ENCODE measurements around the gene SOCS7. TPM values are rescaled to one million over a fixed set of nuclear protein-coding genes. Genes with fewer than 3 reads are reported as not detected.

SOCS7 gene
- total RNA-seq, 1 donor from 2014 or later, result 19.0 TPM

- Histone ChIP-seq H3K27me3 (ENCODE audit: control insufficient read depth, insufficient read depth, low read length) (no peaks in the 10 kb centered on the region), H3K4me3 (ENCODE audit: low read depth, low read length) (peak overlapping the region; percentile 57), H3K36me3 (ENCODE audit: control insufficient read depth, insufficient read depth, low read length) (peaks cover 11% of the 10 kb centered on the region)
- no peak for TF ChIP-seq CTCF (IDR thresholded peaks at IDR 0.05; ENCODE audit: insufficient read depth, low read length, severe bottlenecking)
- peak; percentile 39 for DNase-seq (ENCODE audit: low read depth)
- FAIRE-seq, result no peak
Observed at GRCh38 chr17:38453951-38454421, 102.3 kb downstream of the SOCS7 start.

- H3K27me3 ChIP-seq (ENCODE audit: control insufficient read depth, insufficient read depth, low read length), result no peaks in the 10 kb centered on the region
- DNase-seq (ENCODE audit: low read depth) (peak; percentile 77), FAIRE-seq (no peak)
- H3K36me3 ChIP-seq (ENCODE audit: control insufficient read depth, insufficient read depth, low read length), result peaks cover 16% of the 10 kb centered on the region
- TF ChIP-seq CTCF (IDR thresholded peaks at IDR 0.05; ENCODE audit: insufficient read depth, low read length, severe bottlenecking), result no peak
- peak overlapping the region; percentile 57 for H3K4me3 ChIP-seq (ENCODE audit: low read depth, low read length)
Observed at GRCh38 chr17:38454532-38454931, 102.9 kb downstream of the SOCS7 start.

Other genes starting within 250 kb of the SOCS7 start
- gene TBC1D3E, start 223.9 kb upstream of the SOCS7 start, total RNA-seq, result 0.77 TPM in 1 of 2 replicates, not detected in the other
- gene TBC1D3, start 159.3 kb upstream of the SOCS7 start, total RNA-seq, result not detected in 2 replicates
- gene MRPL45, start 54.7 kb upstream of the SOCS7 start, total RNA-seq, result 23.7 and 26.5 TPM in 2 replicates
- gene GPR179, start 7.9 kb upstream of the SOCS7 start, total RNA-seq, result under 0.01 TPM in 2 replicates
- 15.8 and 18.1 TPM in 2 replicates for gene ARHGAP23, start 76.6 kb downstream of the SOCS7 start, total RNA-seq

Measured in bronchial epithelial cell (primary cell).